Measurements from ENCODE around the gene OR2V1. TPM values are rescaled to one million over a fixed set of nuclear protein-coding genes. Genes with fewer than 3 reads are reported as not detected.

Gene OR2V1
- total RNA-seq, 1 donor from 2014 or later, result not detected

Other genes with a start within 250 kb of the OR2V1 start
- not detected for gene BTNL8, start 232.0 kb downstream of the OR2V1 start, total RNA-seq
- gene BTNL3, start 142.3 kb downstream of the OR2V1 start, total RNA-seq, result not detected
- 26.0 TPM for gene BTNL9, start 90.9 kb downstream of the OR2V1 start, total RNA-seq
- not detected for gene OR2V2, start 16.4 kb upstream of the OR2V1 start, total RNA-seq
- 3.0 TPM for gene TRIM7, start 74.0 kb upstream of the OR2V1 start, total RNA-seq
- 34.5 TPM for gene TRIM41, start 92.1 kb upstream of the OR2V1 start, total RNA-seq
- gene RACK1, start 112.7 kb upstream of the OR2V1 start, total RNA-seq, result 1,824 TPM
- 22.5 TPM for gene TRIM52, start 130.0 kb upstream of the OR2V1 start, total RNA-seq
- not detected for gene OR4F3, start 236.1 kb upstream of the OR2V1 start, total RNA-seq

Measured in ureter (tissue), 1 donor.